Esophagus squamous epithelium (tissue), 5 donors: ENCODE results near the gene GPR65. TPM values are rescaled to one million over a fixed set of nuclear protein-coding genes. Genes with fewer than 3 reads are reported as not detected.

Experiments
- DNase-seq: peaks from one replicate; lab custom pipeline; 2025; lab: John Stamatoyannopoulos, UW
- H3K27ac ChIP-seq, 4 donors: fragments of 200-600 bp; sonication (generic); one replicate each; pipeline ENCODE4 v1.5.1; 2016 to 2019; ENCODE audit warnings: mild to moderate bottlenecking in 1 of 4
- H3K27me3 ChIP-seq, 4 donors: fragments of 200-600 bp; sonication (generic); 1 replicate in 3 of 4; 2 replicates in 1 of 4; pipeline versions ENCODE4 v1.5.1 to v1.6.0; 2017 to 2021; ENCODE audit warnings: antibody characterized with exemption in 1 of 4
- H3K36me3 ChIP-seq, 3 donors: fragments of 200-600 bp; sonication (generic); one replicate each; pipeline ENCODE4 v1.5.1; 2016 to 2019
- H3K4me1 ChIP-seq, 3 donors: fragments of 200-600 bp; sonication (generic); one replicate each; pipeline ENCODE4 v1.5.1; 2017 to 2019
- H3K4me3 ChIP-seq, 4 donors: fragments of 200-600 bp; sonication (generic); 1 replicate in 3 of 4; 2 replicates in 1 of 4; pipeline ENCODE4 v1.5.1; 2016 to 2019; ENCODE audit warnings: mild to moderate bottlenecking in 2 of 4, moderate library complexity in 1 of 4
- H3K9me3 ChIP-seq, 3 donors: fragments of 200-600 bp; sonication (generic); one replicate each; pipeline ENCODE4 v1.5.1; 2016 to 2019
- CTCF ChIP-seq, 6 experiments: fragments of 450-650 bp in 4 of 6; fragments of 200-600 bp in 2 of 6; sonication (generic) in 2 of 6; IDR thresholded peaks; one replicate each; pipeline ENCODE4 v1.5.1; 2016 to 2019; ENCODE audit warnings: antibody characterized with exemption in 6 of 6, mild to moderate bottlenecking in 4 of 6, moderate library complexity in 4 of 6
- POLR2A ChIP-seq, 4 donors: fragments of 450-650 bp; IDR thresholded peaks; one replicate each; pipeline ENCODE4 v1.6.1; 2017; ENCODE audit warnings: antibody characterized with exemption in 4 of 4, mild to moderate bottlenecking in 4 of 4, moderate library complexity in 3 of 4
- WGBS, 2 donors: methylation state at CpG; one replicate each; pipeline ENCODE4 v1.1.5; 2018; 5-methylcytosine and 5-hydroxymethylcytosine counted together
- intact Hi-C: fragments of 100-400 bp; cut with DNase I; formaldehyde crosslinking; loops from one replicate; pipeline ENCODE4 v1.15.0; 2022
- total RNA-seq, 4 donors: library from RNA; depleted of rRNA; stranded (reverse); fragments of >200 nt; gene quantifications; one replicate each; pipeline ENCODE4 v1.1.0, GENCODE V29; 2016
- donor health status: DM: yes; HTN: yes; CAD: no.

GPR65 gene
- total RNA-seq, 4 donors from 2014 or later, result 0.34 to 1.4 (median 0.75) TPM

GRCh38 chr14:88003425-88003824, 1.5 kb upstream of the GPR65 start:
- H3K4me1 ChIP-seq, result no peaks in the 10 kb centered on the region
- no peak overlapping the region for H3K27ac ChIP-seq
- no peaks in the 10 kb centered on the region for H3K27me3 ChIP-seq
- TF ChIP-seq CTCF (IDR thresholded peaks at IDR 0.05), result no peak
- no peak for TF ChIP-seq POLR2A (IDR thresholded peaks at IDR 0.05)
- no peaks in the 10 kb centered on the region for H3K9me3 ChIP-seq
- H3K4me3 ChIP-seq, result no peak overlapping the region
- H3K36me3 ChIP-seq, result no peaks in the 10 kb centered on the region
- no peak for DNase-seq
- 78 to 80% methylated on average over 4 of the region's 4 CpGs for WGBS, 2 donors
- intact Hi-C loops, result no loop called here

- no peaks in the 10 kb centered on the region for H3K27me3 ChIP-seq
- 50 to 66% methylated on average over 3 of the region's 3 CpGs for WGBS, 2 donors
- no peaks in the 10 kb centered on the region for H3K9me3 ChIP-seq
- no peak for DNase-seq
- no peak overlapping the region for H3K4me3 ChIP-seq
- H3K4me1 ChIP-seq, result no peaks in the 10 kb centered on the region
- H3K36me3 ChIP-seq, result no peaks in the 10 kb centered on the region
- TF ChIP-seq POLR2A (IDR thresholded peaks at IDR 0.05), result no peak
- no peak for TF ChIP-seq CTCF (IDR thresholded peaks at IDR 0.05)
- H3K27ac ChIP-seq, result peak overlapping the region in 1 of 4 donors; percentile 69
- intact Hi-C loops, result no loop called here
Measured at GRCh38 chr14:88004506-88005036, 364 bp upstream of the GPR65 start.

DNA sequence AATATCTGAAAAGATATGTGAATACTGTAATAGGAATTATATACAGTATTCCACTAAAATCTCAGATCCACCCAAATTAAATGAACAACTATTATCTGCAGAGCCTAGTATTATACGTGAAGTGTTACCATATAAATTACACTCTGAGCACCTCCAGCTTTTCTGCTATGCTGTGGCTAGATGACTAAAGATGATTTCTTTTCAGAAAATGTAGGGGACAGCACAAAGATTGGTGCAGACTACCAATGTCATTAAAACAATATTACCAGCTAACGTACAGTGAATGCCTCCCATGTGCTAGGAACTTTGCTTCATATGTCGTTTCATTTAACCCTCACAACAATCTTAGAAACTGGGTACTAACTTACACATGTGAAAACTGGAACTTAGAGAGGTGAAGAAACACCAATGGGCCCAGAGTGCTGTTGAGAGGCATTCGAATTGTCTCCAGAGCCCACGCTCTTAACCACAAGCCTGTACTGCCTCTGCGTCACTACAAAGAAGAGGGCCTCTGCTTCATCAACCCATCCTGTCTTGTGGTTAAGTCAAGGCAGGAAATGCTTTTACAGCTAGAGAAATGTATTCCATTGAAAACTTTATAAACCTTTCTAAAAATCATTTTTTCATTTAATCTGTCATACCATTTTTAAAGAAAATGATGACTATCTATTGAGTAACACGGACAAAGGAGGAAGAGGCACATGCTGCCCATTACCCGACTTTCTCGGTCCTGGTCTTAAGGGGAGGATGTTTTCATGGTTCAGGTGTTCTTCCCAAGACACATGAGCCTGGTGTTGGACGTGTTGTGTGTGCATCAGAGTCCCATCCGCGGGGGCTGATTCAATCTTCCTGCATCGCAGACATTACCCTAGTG, 1.3 kb downstream of the GPR65 start:
- intact Hi-C loops, result no loop called here
- H3K4me1 ChIP-seq, result no peaks in the 10 kb centered on the region
- no peak for TF ChIP-seq CTCF (IDR thresholded peaks at IDR 0.05)
- TF ChIP-seq POLR2A (IDR thresholded peaks at IDR 0.05), result peak in 1 of 4 donors; percentile 57
- no peaks in the 10 kb centered on the region for H3K9me3 ChIP-seq
- H3K27me3 ChIP-seq, result no peaks in the 10 kb centered on the region
- peak overlapping the region in 3 of 4 donors; percentile 48 to 79 (median 69) for H3K27ac ChIP-seq
- H3K36me3 ChIP-seq, result no peaks in the 10 kb centered on the region
- peak overlapping the region in 2 of 4 donors; percentile 23 to 37 for H3K4me3 ChIP-seq
- WGBS, 2 donors, result 71 to 81% methylated on average over 13 of the region's 13 CpGs
- no peak for DNase-seq

- Histone ChIP-seq H3K36me3 (no peaks in the 10 kb centered on the region), H3K27me3 (no peaks in the 10 kb centered on the region), H3K4me3 (no peak overlapping the region), H3K9me3 (no peaks in the 10 kb centered on the region), H3K4me1 (no peaks in the 10 kb centered on the region), H3K27ac (no peak overlapping the region)
- intact Hi-C loops, result no loop called here
- no peak for DNase-seq
- no peak for TF ChIP-seq POLR2A (IDR thresholded peaks at IDR 0.05)
- TF ChIP-seq CTCF (IDR thresholded peaks at IDR 0.05), result no peak
- WGBS, 2 donors, result 43 to 50% methylated on average over 1 of the region's 1 CpG
Measured at GRCh38 chr14:88007608-88008007, 2.7 kb downstream of the GPR65 start.

DNA sequence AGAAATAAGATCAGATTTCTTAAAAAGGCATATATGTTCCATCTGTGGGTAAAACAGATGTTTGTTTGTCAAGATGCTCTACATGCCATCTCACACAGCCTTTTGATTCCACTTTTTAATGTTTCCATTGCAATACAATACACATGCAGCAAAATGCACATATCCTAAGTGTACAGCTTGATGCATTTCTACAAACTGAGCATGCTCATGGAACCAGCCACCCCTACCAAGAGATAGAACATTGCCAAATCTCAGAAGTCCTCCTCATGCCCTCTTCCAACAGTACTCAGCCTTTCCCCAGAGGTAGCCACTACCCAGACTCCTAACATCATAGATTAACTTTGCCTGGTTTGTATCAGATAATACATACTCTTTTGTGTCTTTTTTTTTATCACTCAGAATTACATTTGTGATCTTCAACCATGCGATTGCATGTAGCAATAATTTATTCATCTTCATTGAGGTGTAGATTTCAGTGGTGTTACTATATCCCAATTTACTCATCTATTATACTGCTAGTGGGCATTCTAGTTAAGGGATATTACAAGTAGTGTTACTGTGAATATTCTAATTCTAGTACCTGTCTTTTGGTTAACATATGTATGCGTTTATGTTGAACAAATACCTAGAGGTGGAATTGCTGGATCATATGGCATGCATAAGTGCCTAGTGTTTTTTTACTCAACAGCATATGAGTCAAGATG, 3.3 kb downstream of the GPR65 start:
- TF ChIP-seq CTCF (IDR thresholded peaks at IDR 0.05) (no peak), POLR2A (IDR thresholded peaks at IDR 0.05) (no peak)
- Histone ChIP-seq H3K4me1 (no peaks in the 10 kb centered on the region), H3K36me3 (no peaks in the 10 kb centered on the region), H3K27ac (no peak overlapping the region), H3K27me3 (no peaks in the 10 kb centered on the region), H3K9me3 (no peaks in the 10 kb centered on the region), H3K4me3 (no peak overlapping the region)
- WGBS, 2 donors, result 87 to 91% methylated on average over 2 of the region's 2 CpGs
- intact Hi-C loops, result no loop called here
- DNase-seq, result no peak
